GM10266 (cell line): Measurements from ENCODE around the gene ARG2.
A peak's percentile ranks its signal among the peaks of the same experiment; 100 is the strongest.

Source experiments
- DNase-seq: peaks from one replicate; pipeline ENCODE4 v3.0.0; 2012; ENCODE audit errors: extremely low spot score
- CTCF ChIP-seq: IDR thresholded peaks from 2 replicates; pipeline ENCODE4 v1.5.1; 2012; ENCODE audit warnings: mild to moderate bottlenecking, low read depth; ENCODE audit not compliant: control insufficient read depth, insufficient read depth; ENCODE audit errors: missing control alignments

ARG2 gene

GRCh38 chr14:67680941-67681340 is 61.2 kb downstream of the ARG2 start:
- no peak for DNase-seq
- no peak for TF ChIP-seq CTCF

GRCh38 chr14:67683842-67684241 is 64.1 kb downstream of the ARG2 start:
- DNase-seq = no peak
- TF ChIP-seq CTCF = no peak

GRCh38 chr14:67690011-67690410 is 70.3 kb downstream of the ARG2 start:
- no peak for TF ChIP-seq CTCF
- no peak for DNase-seq

GRCh38 chr14:67694791-67695393 is 75.2 kb downstream of the ARG2 start:
- peak; percentile 84 for DNase-seq
- TF ChIP-seq CTCF = no peak

- DNase-seq = peak; percentile 77
- no peak for TF ChIP-seq CTCF
These were observed 75.8 kb downstream of the ARG2 start, which contains the start of gene RDH11 for GRCh38 chr14:67695394-67695949. Gene RDH11 (minus strand): TSS chr14:67695764. CDS start chr14:67695703, 61 bp downstream.

GRCh38 chr14:67697006-67697405 is 77.3 kb downstream of the ARG2 start:
- TF ChIP-seq CTCF = no peak
- DNase-seq = no peak

GRCh38 chr14:67698179-67698578 is 78.5 kb downstream of the ARG2 start:
- TF ChIP-seq CTCF = no peak
- no peak for DNase-seq
